GM21576 (cell line): Measurements from ENCODE around the gene GULP1.
"Not testable (repeated sequence)": the region's sequence is repeated elsewhere in the genome, so short reads cannot be mapped to it uniquely, and the experiment has no call there.

Source experiments
- ATAC-seq: cut with Tn5 transposase; IDR thresholded peaks from one replicate; pipeline ENCODE4 v1.9.1; 2021; ENCODE audit warnings: mild to moderate bottlenecking, moderate library complexity; ENCODE audit not compliant: unreplicated experiment

GULP1 gene

DNA sequence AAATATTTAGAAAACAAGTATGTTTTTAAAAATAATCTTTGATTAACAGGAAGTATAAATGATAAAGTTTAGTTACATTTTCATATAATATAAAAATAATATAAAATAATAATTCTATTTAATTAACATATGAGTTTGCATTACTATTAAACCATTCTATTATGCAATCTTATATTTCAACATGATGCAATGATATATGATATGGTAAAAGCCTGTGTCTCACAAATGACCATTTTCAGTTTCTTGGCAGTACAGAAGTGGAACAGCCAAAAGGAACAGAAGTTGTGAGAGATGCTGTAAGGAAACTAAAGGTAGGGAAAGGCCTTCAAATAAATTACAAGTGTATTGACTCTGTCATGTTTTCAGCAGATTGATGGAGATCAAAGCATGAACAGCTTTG lies 230.8 kb downstream of the GULP1 start:
- ATAC-seq, result no peak

DNA sequence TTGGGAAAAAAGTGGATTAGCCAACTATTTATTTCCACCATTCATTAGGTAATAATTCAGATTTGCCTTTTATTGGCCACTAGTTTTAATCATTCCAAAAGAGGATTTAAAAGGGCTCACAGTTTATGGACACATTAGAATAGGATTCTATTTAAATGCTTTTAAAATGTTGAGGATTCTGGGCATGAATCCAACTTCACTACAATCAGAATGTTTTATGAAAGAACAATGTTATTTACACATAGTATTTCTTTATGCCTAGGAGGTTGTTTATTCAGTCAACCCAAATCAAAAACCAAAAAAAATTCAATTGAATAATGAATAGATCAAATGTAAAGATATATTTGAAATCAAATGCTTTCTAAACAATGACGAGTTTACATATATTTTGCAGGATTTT lies 232.2 kb downstream of the GULP1 start:
- no peak for ATAC-seq

DNA sequence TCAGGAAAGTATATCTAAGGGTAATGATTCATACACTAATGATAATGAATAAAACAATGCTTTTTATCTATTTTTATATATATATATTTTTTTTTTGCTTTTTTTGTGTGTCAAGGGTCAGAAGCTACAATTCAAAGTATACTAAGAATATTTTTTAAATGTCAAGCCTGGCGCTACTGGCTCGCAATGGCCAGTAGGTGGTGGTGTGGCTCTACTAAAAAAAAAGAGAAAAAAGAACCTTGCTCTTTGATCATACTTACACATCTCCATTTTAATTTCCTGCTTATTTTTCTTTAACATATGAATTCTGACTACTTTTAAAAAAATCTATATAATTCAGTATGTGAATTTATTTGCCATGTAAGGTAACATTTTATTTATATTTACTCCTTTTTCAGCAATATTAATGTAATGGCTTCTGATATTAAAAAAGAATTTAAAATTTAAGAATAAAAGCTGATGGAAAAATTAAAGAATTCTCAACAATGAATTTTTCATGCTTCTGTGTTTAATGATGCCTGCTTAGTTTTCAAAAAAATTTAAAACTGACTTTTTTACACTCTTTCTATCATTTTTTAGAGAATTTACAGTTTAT lies 232.9 kb downstream of the GULP1 start:
- ATAC-seq, result peak; percentile 85

DNA sequence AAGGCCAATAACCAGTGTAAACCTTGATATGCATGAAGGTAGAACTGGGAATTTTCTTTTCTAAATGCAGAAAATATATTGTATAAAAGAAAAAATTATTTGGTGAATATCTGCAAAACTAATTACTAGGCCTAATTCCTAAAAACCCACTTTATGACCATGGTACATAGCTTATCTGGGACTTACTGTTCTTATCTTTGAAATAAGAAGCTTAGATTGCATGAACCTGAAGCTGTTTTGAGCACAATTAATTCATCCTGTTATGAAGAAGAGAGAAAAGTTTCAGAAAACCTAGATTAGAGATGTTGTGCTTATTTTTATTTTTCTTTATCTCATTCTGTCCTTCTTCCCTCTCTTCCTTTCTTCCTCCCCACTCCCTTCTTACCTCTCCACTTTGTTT lies 235.0 kb downstream of the GULP1 start:
- no peak for ATAC-seq

DNA sequence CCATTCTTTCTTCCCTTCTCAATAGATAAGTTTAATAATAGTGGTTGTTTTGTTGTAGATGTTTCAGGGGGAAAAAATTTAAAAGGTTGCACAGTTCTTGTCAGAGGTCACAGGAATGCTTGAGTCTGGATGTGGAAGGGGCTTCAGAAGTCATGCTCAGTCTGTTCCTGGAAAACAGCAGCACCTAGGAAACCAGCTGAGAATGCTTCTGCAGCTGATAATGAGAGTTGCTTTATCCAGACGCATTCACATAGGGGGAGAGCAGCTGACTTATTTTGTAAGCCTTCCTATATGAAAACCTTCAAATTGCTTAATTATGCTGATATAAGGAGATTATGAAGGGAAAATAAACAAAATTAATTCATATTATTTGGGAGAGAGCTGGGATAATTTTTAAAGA lies 235.5 kb downstream of the GULP1 start:
- ATAC-seq, result no peak

DNA sequence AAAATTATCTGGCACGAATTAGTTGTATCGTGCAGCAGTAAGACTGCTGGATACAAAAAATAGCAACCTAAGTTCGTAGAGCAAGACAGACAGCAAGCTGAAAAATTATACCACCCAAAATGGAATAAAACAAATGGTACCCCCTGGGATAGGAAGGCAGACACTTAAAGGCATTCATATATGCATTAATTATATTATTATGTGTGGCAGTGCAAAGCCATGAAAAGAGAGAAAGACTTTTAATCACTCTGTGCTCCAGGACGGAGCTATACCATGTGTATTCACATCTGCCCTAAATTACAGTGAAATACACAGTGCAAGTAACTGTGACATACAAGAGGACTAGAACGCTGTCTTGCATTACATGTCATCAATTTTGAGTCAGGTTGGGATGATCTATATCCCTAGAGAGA lies 235.9 kb downstream of the GULP1 start:
- no peak for ATAC-seq

DNA sequence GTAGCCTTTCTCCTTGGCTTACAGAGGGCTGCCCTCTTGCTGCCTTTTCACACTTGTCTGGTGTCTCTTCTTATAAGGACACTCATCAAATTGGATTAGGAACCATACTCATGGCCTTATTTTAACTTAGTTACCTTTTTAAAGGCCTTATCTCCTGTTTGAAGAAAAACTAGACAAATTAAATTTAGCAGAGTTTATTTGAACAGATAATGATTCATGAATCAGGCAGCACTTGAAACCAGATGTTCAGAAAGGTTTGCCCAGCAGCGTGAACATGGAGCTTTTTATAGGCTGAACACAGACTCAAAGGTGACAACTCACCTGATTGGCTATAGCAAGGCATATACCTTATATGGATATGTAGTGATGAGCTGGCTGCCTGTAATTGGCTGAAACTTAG lies 238.0 kb downstream of the GULP1 start:
- ATAC-seq, result no peak

DNA sequence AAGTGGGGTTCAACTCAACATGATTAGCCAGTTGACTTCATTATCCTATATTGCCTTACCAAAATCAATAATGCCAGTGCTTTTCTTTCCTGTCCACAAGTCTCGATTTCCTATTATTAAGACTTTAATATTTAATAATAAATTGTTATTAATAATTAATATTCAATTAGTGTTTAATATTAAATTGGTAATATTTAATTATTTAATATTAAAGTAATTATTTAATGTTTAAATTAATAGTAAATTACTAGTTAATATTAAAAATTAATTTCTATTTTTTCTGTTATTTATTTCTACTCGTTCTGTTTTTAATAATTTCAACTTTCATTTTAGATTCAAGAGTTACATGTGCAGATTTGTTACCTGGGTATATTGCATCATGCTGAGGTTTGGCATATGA lies 243.2 kb downstream of the GULP1 start:
- no peak for ATAC-seq

DNA sequence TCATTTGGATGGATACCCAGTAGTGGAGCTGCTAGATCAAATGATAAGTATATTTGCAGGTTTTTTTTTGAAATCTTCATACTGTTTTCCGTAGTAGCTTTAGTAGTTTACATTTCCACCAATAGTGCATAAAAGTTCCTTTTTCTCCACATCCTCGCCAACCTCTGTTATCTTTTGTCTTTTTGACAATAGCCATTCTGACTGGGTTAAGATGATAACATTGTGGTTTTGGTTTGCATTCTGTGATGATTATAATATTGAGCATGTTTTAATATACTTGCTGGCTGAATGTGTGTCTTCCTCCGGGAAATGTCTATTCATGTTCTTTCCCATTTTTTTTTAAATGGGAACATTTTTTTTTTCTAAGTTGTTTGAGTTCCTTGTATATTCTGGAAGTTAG lies 260.0 kb downstream of the GULP1 start:
- ATAC-seq, result no peak

DNA sequence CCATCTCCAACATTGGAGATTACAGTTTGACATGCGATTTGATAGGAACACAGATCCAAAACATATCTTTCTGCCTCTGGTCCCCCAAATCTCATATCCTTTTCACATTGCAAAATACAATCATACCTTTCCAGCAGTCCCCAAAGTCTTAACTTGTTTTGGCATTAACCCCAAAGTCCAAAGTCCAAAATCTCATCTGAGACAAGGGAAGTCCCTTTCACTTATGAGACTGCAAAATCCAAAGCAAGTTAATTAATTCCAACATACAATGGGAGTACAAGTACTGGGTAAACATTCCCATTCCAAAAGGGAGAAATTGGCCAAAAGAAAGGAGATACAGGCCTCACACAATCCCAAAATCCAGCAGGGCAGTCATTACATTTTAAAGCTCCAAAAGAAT lies 265.4 kb downstream of the GULP1 start:
- no peak for ATAC-seq

DNA sequence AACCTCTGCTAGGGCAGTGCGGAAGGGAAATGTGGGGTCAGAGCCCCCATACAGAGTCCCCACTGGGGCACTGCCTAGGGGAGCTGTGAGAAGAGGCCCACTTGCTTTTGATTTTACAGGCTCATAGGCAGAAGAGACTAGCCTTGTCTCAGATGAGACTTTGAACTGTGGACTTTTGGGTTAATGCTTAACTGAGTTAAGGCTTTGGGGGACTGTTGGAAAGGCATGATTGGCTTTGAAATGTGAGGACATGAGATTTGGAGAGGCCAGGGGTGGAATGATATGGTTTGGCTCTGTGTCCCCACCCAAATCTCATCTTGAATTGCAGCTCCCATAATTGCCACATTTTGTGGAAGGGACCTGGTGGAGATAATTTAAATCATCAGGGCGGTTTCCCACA lies 267.8 kb downstream of the GULP1 start:
- not testable (repeated sequence) for ATAC-seq

DNA sequence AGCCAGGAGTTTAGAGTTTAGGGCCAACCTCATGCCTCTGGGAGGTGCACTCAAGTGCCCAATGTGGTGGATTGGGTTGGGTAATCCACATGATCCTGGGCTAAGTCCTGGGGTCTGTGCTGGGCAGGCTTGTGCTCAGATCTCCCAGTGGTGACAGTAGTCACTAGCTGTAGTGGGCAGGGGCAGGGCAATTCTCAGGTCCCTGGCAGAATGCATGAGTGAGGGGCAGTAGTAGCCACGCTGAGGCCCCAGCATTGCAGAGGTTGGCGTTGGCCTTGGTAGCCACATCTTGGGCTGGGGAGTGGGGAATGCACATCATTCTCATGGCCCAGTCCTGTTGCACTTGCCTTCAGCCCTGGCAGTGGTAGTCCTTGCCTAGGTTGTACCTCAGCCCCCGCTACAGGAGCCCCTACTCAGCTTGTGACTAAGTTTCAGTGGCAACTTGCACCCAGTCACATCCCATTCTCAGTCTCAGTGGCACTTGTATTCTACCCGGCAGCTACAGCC lies 269.9 kb downstream of the GULP1 start:
- no peak for ATAC-seq

DNA sequence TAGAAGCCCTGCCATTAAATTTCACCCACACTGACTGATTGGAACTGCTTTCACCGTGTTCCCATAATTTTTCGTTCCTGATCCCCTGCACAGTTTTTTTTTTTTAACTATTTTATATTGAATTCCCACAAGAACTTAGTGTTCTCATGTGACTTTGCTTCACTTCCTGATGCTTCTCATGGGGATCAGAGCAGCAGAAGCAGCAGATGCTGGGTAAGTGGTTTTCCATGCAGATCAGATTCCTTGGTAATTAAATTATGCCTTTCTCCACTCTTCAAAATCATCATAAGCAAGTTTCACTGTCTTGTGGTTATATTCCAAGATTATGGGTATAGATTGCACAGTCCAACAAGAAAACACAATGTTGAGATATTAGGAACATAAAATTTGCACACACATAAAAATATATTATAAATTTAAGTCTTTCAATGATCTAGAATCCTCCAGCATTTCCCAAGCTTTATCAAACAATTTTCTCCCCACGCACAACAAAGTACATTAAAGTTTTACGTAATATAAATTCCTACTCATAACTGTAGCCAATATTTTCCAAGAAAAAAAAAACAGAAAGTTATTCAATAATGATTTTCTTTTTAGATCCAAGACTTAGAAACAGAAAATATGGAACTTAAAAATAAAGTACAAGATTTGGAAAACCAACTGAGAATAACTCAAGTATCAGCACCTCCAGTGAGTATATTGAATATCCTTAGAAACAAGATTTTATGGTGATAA lies 277.9 kb downstream of the GULP1 start:
- no peak for ATAC-seq

DNA sequence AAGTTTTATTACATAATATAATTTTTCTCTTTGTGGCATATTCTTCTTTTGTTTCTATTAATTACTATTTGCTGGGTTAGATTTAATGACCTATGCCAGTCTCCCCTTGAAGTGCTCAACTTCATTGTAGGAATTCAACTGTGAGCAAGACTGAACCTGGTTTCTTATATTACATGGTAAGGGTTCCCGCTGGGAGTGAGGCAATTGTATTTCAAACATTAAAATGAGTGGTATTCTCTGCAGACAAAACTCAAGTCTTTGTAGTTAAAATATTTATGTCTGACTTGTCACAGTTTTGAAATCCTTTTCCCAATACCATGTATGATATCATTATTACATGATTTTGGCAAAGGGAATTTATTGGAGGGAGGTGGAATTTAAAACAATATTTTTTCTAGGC lies 278.7 kb downstream of the GULP1 start:
- ATAC-seq, result no peak

DNA sequence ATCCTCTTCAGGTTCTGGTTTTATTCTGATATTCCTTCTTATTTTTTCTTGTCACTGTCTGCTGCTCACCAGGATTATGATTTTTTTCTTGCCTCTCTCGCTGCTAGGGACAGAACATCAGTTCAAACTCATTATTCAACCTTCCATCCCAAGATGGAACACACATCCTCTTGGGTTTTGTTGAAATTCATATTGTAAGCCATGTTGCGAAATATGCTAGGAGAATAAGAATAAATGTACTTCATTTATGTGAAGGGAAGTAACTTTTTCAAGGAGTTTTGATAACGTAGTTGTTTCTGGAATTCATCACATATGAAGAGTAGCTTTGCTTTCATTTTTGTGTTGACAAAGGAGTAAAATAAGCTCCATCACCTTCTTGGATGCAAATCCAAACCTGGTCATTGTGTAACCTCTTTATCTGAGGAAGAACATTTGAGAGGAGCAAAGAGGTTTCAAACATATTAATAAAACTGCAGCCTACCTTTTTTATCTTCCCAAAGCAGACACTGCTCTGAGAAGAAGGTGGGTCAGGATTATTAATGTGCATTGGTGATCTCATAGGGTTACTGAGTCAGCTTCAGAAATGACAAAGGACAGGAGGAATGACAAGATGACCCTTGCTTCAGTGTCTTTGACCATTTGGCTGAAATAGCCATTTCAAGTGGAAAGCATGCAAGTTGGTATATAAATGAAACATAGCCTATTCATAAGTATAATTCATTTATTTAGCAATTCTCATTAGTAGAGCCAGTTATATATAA lies 280.0 kb downstream of the GULP1 start:
- no peak for ATAC-seq

DNA sequence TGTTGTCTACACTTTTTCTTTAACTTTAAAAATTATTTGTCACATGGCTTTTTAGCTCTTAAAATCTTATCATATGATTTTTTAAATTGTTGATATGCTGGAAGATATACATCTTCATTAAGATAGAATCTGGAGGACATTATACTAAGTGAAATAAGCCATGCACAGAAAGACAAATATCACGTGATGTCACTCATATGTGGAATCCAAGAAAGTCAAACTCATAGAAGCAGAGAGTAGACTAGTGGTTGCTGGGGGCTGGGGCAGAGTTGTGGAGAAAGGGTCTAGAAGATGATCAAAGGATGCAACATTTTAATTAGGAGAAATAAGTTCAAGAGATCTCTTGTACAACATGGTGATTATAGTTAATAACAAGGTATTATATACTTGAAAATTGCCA lies 280.9 kb downstream of the GULP1 start:
- no peak for ATAC-seq

DNA sequence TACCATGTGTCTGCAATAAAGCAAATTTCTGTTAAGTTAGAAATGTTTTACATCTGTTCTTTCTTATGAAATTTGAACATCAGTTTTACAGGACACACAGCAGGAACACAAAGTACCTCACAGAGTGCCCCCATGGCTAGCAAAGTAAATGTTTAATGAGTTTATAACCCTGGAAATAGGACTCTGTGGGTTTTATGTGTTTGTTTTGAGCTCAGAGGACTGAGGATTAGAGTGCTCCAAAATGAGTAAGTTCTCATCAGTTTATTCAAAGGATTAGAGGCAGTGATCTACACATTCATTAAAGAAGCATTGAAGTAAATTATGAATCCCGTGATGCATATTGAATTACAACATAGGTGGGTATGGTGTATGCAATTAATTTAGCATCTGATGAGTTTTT lies 281.8 kb downstream of the GULP1 start:
- ATAC-seq, result no peak

DNA sequence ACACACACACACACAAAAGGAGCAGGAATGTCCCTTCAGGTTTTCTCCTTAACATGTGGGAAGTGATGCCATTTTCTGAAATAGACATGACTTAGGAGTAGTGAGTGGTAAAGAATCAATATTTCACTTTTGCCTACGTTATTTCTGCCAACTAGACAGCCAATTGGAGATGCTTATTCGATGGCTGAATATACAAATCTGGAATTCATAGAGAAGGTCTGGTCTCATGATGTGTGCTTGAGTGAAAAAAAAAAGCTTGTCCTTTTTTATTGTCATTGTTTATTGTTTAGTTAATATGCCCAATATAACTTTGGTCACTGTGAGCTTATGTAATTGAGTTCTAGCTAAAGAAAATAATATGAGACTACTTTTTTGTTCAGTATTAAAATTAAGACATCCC lies 284.3 kb downstream of the GULP1 start:
- ATAC-seq, result no peak

DNA sequence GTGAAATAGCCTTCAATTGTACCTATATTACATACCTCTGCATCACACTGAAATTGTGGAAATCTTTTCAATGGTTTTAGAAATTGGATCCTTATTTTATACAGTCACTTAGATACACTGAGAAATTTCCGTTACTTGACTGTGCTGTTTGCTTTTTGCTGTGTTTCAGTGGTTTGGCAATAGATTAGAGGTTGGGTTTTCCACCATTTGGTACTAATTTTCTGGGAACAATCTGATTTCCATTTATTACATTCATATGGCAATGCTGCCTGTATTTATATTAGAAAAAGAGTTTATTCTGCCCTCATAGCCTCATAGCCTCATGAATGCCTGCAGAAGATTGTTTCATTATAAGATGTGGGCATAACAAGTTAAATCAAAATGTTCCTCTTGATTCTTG lies 285.0 kb downstream of the GULP1 start:
- no peak for ATAC-seq

DNA sequence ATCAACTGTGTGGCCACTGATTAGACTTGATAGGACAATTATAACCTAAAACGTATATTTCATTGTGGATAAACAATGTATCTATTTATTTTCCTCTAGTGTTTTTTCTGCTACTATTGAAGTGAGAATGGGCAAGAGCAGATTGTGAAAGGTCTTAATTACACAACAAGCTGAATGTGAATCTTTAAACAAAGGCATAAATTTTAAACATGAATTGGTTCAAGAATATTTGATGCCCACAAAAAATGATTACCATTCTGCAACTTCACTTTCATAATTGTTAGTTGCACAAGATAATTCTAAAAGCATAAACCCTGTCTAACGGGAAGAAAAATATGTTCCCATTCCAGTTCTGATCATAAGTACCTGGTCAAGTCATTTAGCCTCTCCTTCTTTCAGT lies 285.6 kb downstream of the GULP1 start:
- no peak for ATAC-seq

DNA sequence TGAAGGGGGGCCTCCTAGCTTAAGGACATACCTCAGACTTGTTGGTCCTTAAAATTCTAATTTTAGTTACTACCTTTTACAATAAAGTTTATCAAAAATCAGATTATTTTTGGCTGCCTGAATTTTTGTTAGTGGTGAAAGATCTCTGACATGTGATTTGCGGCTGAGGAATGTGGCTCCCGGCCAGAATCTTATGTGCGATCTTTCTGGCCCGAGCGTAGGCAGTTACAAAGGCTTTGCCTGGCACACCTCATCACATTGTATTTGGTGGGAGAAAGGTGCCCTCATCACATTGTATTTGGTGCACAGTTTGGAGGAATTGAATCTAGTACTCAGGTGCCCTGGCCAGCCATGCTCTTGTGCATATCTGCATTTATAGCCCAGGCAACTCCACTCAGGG lies 289.1 kb downstream of the GULP1 start:
- ATAC-seq, result no peak

DNA sequence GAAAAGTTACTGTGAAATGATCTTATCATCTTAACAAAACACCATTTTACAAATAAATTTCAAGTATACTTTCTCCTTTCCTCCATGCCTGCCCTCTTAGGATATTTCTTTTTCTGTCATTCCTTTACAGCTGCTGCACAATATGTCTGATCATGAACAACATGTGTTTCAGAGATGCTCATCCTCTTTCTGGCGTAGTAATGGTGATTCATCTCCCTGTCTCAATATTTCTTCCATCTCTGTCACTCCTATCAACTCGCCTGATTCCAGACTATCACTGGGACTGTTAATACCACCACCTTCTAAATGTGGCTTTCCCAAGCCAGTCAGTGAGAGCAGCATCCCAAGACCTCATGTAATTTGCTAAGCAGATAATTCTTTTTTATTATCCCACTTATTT lies 290.5 kb downstream of the GULP1 start:
- ATAC-seq, result no peak
